ENCODE measurements around the gene SEC14L5. TPM values are rescaled to one million over a fixed set of nuclear protein-coding genes. Genes with fewer than 3 reads are reported as not detected.

Gene SEC14L5
- total and polyA plus RNA-seq, 2 experiments from 2014 or later = 1.0 to 3.5 TPM

DNA sequence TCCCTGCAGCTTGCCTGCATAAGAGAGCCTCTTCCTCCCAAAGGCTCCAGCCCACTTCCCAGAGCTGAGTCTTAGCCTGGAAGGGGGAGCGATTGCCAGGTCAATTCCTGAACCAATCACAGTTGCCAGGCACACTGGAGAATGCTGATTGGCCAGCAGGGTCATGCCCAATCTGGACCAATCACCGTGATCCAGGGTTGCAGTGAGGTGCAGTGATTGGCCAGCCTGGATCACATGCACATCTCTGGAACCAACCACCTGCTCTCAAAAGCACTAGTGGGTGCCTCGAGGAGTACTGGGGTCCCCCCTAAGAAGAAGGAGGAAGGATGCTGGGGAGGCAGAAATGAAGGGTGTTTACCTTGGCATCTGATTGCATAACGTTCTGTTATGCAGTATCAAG lies 57.2 kb downstream of the SEC14L5 start:
- no peak overlapping the region for H2AFZ ChIP-seq
- no peaks in the 10 kb centered on the region for H3K79me2 ChIP-seq
- DNase-seq (ENCODE audit: low spot score) = no peak
- no peak overlapping the region for H3K27ac ChIP-seq
- TF ChIP-seq, protein P1, sequence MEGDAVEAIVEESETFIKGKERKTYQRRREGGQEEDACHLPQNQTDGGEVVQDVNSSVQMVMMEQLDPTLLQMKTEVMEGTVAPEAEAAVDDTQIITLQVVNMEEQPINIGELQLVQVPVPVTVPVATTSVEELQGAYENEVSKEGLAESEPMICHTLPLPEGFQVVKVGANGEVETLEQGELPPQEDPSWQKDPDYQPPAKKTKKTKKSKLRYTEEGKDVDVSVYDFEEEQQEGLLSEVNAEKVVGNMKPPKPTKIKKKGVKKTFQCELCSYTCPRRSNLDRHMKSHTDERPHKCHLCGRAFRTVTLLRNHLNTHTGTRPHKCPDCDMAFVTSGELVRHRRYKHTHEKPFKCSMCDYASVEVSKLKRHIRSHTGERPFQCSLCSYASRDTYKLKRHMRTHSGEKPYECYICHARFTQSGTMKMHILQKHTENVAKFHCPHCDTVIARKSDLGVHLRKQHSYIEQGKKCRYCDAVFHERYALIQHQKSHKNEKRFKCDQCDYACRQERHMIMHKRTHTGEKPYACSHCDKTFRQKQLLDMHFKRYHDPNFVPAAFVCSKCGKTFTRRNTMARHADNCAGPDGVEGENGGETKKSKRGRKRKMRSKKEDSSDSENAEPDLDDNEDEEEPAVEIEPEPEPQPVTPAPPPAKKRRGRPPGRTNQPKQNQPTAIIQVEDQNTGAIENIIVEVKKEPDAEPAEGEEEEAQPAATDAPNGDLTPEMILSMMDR (IDR thresholded peaks at IDR 0.05; ENCODE audit: poor library complexity) = no peak
- TF ChIP-seq EZH2 (IDR thresholded peaks at IDR 0.05; ENCODE audit: borderline replicate concordance) (no peak), EZH2phosphoT487 (IDR thresholded peaks at IDR 0.05; ENCODE audit: low read depth, severe bottlenecking, unreplicated experiment) (no peak)
- no peaks in the 10 kb centered on the region for H4K20me1 ChIP-seq (ENCODE audit: insufficient read depth, poor library complexity, severe bottlenecking)
- no peaks in the 10 kb centered on the region for H3K4me1 ChIP-seq (ENCODE audit: insufficient read depth)
- no peaks in the 10 kb centered on the region for H3K9me2 ChIP-seq (replicated peaks; ENCODE audit: insufficient read depth)
- 87% methylated on average over 4 of the region's 4 CpGs for WGBS (ENCODE audit: low lambda C conversion rate, missing lambda C conversion rate)
- no peak overlapping the region for H3K4me3 ChIP-seq
- H3K27me3 ChIP-seq = no peaks in the 10 kb centered on the region
- no peaks in the 10 kb centered on the region for H3K36me3 ChIP-seq (replicated peaks; ENCODE audit: insufficient read depth, low read depth)
- no peaks in the 10 kb centered on the region for H3K9me3 ChIP-seq (ENCODE audit: low read depth)
- H3K4me2 ChIP-seq = no peak overlapping the region

DNA sequence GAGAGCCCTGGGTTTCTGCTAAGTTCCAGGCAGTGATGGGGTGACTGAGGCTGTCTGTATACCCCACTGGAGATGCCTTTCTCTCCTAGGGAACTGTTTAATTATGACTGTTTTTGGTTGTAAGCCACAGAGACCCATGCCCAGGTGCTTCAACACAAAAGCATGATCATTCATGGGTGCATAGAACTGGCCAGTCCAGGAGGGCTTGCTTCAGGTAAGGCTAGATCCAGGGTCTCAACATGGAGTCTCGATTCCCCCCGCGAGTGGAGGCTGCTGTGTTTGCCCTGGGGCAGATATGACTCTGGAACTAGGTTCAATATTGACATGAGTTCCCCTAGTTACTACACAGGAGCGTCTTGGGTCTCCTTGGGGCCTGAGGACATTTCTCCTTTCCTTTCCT lies 57.8 kb downstream of the SEC14L5 start:
- 86% methylated on average over 4 of the region's 4 CpGs for WGBS (ENCODE audit: low lambda C conversion rate, missing lambda C conversion rate)
- Histone ChIP-seq H3K27ac (no peak overlapping the region), H3K79me2 (no peaks in the 10 kb centered on the region), H3K27me3 (no peaks in the 10 kb centered on the region), H3K9me2 (replicated peaks; ENCODE audit: insufficient read depth) (no peaks in the 10 kb centered on the region), H3K4me2 (no peak overlapping the region), H3K9me3 (ENCODE audit: low read depth) (no peaks in the 10 kb centered on the region), H3K36me3 (replicated peaks; ENCODE audit: insufficient read depth, low read depth) (no peaks in the 10 kb centered on the region), H4K20me1 (ENCODE audit: insufficient read depth, poor library complexity, severe bottlenecking) (no peaks in the 10 kb centered on the region), H2AFZ (no peak overlapping the region), H3K4me3 (no peak overlapping the region), H3K4me1 (ENCODE audit: insufficient read depth) (no peaks in the 10 kb centered on the region)
- no peak for DNase-seq (ENCODE audit: low spot score)
- TF ChIP-seq EZH2phosphoT487 (IDR thresholded peaks at IDR 0.05; ENCODE audit: low read depth, severe bottlenecking, unreplicated experiment) (no peak), EZH2 (IDR thresholded peaks at IDR 0.05; ENCODE audit: borderline replicate concordance) (no peak)
- TF ChIP-seq, protein P1 (IDR thresholded peaks at IDR 0.05; ENCODE audit: poor library complexity) = no peak

DNA sequence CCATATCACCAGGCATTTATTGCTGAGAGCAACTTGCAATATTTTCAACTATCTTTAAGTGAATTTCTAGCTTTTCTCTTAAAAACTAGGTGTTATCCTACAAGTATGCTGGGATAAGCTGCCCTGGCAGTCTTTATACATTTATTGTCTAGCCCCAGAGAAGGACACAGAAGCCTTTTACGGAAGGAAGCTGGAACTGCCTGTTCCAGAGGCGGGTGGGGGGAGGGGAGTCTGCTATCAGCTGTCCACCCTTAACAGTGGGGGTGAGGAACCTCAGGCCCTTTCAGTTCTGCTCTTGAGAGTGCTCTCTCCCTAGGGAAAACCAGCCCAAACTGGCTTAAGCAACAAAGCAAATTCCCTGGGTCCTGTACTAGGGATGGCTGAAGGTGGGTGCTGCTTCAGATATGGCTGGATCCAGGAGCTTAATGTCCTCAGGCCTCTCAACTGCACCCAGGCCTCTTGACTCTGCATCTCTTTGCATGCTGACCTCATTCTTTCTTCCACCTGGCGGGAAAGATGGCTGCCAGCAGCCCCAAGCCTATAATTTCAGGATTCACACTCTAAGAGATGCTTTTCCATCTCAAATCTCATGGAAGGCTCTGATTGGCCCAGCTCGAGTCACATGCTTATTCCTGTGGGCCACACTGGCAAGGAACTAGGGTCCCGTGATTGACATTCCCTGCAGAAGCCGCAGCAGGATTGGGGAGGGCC lies 59.0 kb downstream of the SEC14L5 start:
- H3K9me2 ChIP-seq (replicated peaks; ENCODE audit: insufficient read depth) = no peaks in the 10 kb centered on the region
- WGBS (ENCODE audit: low lambda C conversion rate, missing lambda C conversion rate) = 76% methylated on average over 6 of the region's 6 CpGs
- no peak overlapping the region for H3K4me3 ChIP-seq
- H3K79me2 ChIP-seq = no peaks in the 10 kb centered on the region
- H3K27me3 ChIP-seq = no peaks in the 10 kb centered on the region
- no peaks in the 10 kb centered on the region for H3K4me1 ChIP-seq (ENCODE audit: insufficient read depth)
- TF ChIP-seq EZH2 (IDR thresholded peaks at IDR 0.05; ENCODE audit: borderline replicate concordance) = no peak
- TF ChIP-seq EZH2phosphoT487 (IDR thresholded peaks at IDR 0.05; ENCODE audit: low read depth, severe bottlenecking, unreplicated experiment) = no peak
- TF ChIP-seq, protein P1 (IDR thresholded peaks at IDR 0.05; ENCODE audit: poor library complexity) = no peak
- H3K4me2 ChIP-seq = no peak overlapping the region
- no peaks in the 10 kb centered on the region for H3K36me3 ChIP-seq (replicated peaks; ENCODE audit: insufficient read depth, low read depth)
- H3K9me3 ChIP-seq (ENCODE audit: low read depth) = no peaks in the 10 kb centered on the region
- no peaks in the 10 kb centered on the region for H4K20me1 ChIP-seq (ENCODE audit: insufficient read depth, poor library complexity, severe bottlenecking)
- no peak for DNase-seq (ENCODE audit: low spot score)
- no peak overlapping the region for H3K27ac ChIP-seq
- H2AFZ ChIP-seq = no peak overlapping the region
